Measurements from ENCODE around the gene CLK1.

DNA sequence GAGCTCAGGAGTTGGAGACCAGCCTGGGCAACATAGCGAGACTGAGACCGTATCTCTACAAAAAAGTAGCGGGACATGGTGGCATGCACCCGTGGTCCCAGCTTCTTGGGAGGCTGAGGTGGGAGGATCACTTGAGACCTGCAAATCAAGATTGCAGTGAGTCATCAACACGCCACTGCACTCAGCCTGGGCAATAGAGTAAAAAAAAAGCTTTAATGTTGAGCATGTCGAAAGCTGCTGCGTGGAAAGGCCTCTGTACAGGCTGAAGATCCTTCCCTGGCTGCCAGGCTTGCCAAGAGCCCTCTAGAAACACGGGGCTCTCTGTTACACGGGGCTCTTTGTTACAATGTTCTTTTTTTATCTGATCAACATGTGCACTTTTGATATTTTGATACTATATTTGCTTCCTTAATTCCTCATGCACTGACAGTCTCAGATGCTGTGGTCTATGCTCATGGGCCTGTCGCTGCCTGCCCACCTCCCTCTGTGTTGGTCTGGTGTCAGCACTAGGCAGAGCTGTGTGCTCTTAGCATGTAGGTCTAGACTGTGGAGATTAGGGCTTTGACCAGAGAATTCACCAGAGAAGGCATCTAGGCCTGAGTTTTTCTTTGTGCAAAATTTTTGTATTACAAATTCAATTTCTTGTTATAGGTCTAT, 18.7 kb downstream of the CLK1 start:
- TF ChIP-seq CTCF (IDR thresholded peaks at IDR 0.05; ENCODE audit: insufficient read depth, low read length, poor library complexity, severe bottlenecking) (no peak), EZH2phosphoT487 (conservative IDR thresholded peaks at IDR 0.05; ENCODE audit: low read length) (no peak)
